ENCODE data around the gene DIP2A.
"Not testable (repeated sequence)": the region's sequence is repeated elsewhere in the genome, so short reads cannot be mapped to it uniquely, and the experiment has no call there.

DIP2A gene

GRCh38 chr21:46425041-46425440 is 33.6 kb upstream of the DIP2A start:
- no peak for DNase-seq (ENCODE audit: low spot score)

GRCh38 chr21:46425571-46425970 is 33.1 kb upstream of the DIP2A start:
- no peak for DNase-seq (ENCODE audit: low spot score)

- no peak for DNase-seq (ENCODE audit: low spot score)
These were observed 32.2 kb upstream of the DIP2A start for GRCh38 chr21:46426313-46427046.

GRCh38 chr21:46427516-46427915 is 31.2 kb upstream of the DIP2A start:
- DNase-seq (ENCODE audit: low spot score), result no peak

GRCh38 chr21:46428286-46428685 is 30.4 kb upstream of the DIP2A start:
- DNase-seq (ENCODE audit: low spot score), result no peak

GRCh38 chr21:46428987-46429710 is 29.5 kb upstream of the DIP2A start:
- DNase-seq (ENCODE audit: low spot score), result no peak

- no peak for DNase-seq (ENCODE audit: low spot score)
These were observed 28.7 kb upstream of the DIP2A start for GRCh38 chr21:46429754-46430681.

GRCh38 chr21:46431448-46431847 is 27.2 kb upstream of the DIP2A start:
- DNase-seq (ENCODE audit: low spot score), result no peak

- no peak for DNase-seq (ENCODE audit: low spot score)
These were observed 26.7 kb upstream of the DIP2A start for GRCh38 chr21:46431884-46432488.

- DNase-seq (ENCODE audit: low spot score), result not testable (repeated sequence)
These were observed 25.6 kb upstream of the DIP2A start for GRCh38 chr21:46433116-46433515.

GRCh38 chr21:46434322-46434958 is 24.3 kb upstream of the DIP2A start:
- DNase-seq (ENCODE audit: low spot score), result no peak

- no peak for DNase-seq (ENCODE audit: low spot score)
These were observed 22.9 kb upstream of the DIP2A start for GRCh38 chr21:46435786-46436227.

- no peak for DNase-seq (ENCODE audit: low spot score)
These were observed 22.1 kb upstream of the DIP2A start for GRCh38 chr21:46436621-46437020.

- DNase-seq (ENCODE audit: low spot score), result no peak
These were observed 21.6 kb upstream of the DIP2A start for GRCh38 chr21:46437096-46437498.

GRCh38 chr21:46437511-46437910 is 21.2 kb upstream of the DIP2A start:
- DNase-seq (ENCODE audit: low spot score), result no peak

- DNase-seq (ENCODE audit: low spot score), result no peak
These were observed 20.4 kb upstream of the DIP2A start for GRCh38 chr21:46438241-46438640.

GRCh38 chr21:46439906-46440305 is 18.8 kb upstream of the DIP2A start:
- no peak for DNase-seq (ENCODE audit: low spot score)

GRCh38 chr21:46441331-46441730 is 17.4 kb upstream of the DIP2A start:
- no peak for DNase-seq (ENCODE audit: low spot score)

GRCh38 chr21:46441961-46442498 is 16.7 kb upstream of the DIP2A start:
- no peak for DNase-seq (ENCODE audit: low spot score)

- DNase-seq (ENCODE audit: low spot score), result no peak
These were observed 15.8 kb upstream of the DIP2A start for GRCh38 chr21:46442938-46443337.

GRCh38 chr21:46443910-46444309 is 14.8 kb upstream of the DIP2A start:
- DNase-seq (ENCODE audit: low spot score), result no peak

Data from kidney capillary endothelial cell (primary cell).